ENCODE results near the gene FAM227A.
"Not testable (repeated sequence)": the region's sequence is repeated elsewhere in the genome, so short reads cannot be mapped to it uniquely, and the experiment has no call there.

FAM227A gene

GRCh38 chr22:38657045-38657909 is 1.1 kb upstream of the FAM227A start:
- DNase-seq = peak; percentile 16 to 48

DNA sequence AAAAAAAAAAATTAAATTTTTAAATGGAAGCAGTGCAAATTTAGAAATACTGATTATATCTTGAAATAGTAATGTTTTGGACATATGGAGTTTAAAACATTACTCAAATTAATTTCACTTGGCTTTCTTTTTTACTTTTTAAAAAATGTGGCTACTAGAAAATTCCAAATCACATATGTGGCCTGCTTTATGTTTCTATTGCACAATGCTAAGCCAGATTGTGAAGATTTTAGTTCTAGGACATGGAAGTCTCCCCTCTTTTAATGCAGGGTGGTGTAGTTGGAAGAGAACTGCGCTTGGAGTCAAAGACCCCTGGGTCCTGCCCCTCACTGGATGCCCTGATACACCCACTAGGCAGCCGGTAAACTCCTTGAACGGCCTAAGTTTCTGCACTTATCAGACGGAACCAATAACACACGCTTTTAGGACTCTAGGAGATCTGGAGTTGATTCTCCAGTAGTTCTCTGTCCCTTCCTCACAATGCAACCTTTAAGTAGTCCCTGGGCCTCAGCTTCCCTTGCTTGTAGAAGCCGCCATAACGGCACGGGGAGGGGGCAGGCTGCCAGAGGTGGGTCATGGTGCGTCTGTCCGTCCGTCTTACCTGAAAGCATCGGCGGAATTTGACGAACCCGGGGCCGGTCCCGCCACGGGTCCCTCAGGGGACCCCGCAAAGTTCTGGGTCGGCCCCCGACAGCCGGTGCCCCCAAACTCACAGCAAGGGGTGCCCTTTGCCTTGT is 505 bp downstream of the FAM227A start:
- DNase-seq = peak; percentile 28 to 46

GRCh38 chr22:38653741-38654140 is 2.5 kb downstream of the FAM227A start:
- no peak for DNase-seq

GRCh38 chr22:38652859-38653258 is 3.3 kb downstream of the FAM227A start:
- DNase-seq = no peak

- no peak for DNase-seq
Observed at GRCh38 chr22:38649841-38650522, 6.2 kb downstream of the FAM227A start.

GRCh38 chr22:38645430-38645829 is 10.8 kb downstream of the FAM227A start:
- no peak for DNase-seq

- DNase-seq = not testable (repeated sequence)
Observed at GRCh38 chr22:38644245-38644644, 11.9 kb downstream of the FAM227A start.

DNA sequence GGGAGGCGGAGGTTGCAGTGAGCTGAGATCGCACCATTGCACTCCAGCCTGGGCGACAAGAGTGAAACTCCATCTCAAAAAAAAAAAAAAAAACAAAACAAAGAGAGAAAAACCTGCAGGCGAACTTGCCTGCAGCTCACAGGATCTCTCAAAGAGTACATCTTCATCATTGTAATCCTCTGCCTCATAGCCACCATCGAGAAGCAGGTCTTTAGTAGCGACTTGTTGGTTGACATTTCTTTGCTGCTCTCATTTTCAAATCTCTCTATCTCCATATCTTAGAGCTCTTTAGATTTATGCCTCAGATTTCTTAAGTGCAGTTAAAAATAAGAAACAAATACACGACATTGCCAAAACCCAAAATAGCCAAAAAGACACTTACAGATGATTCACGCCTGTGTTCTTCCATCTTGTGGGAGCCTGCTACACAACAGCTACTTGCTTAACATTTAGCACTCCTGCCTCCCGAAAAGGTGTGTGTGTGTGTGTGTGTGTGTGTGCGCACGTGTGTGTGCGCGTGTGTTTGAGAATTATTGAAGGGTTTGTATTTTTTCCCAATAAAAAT is 14.6 kb downstream of the FAM227A start:
- DNase-seq = no peak

- DNase-seq = no peak
Observed at GRCh38 chr22:38638728-38639127, 17.5 kb downstream of the FAM227A start.

GRCh38 chr22:38638216-38638615 is 18.0 kb downstream of the FAM227A start:
- no peak for DNase-seq

DNA sequence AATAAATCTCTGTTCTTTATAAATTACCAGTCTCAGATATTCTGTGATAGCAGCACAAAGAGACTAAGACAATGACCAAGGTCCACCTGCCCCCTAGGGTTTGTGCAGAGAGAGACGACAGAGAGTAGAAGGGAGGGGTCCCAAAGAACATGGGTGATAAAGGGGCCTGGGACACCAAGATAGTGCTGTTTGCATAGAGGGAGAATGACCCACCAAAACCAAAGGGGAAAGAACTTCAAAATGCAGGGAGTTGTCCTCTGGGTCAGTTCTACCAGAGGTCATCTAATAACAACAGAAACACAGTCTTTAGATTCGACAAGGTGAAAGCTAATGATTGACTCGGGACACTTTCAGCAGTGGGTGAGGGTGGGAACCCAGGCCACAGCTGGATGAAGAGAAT is 23.7 kb downstream of the FAM227A start:
- no peak for DNase-seq

DNA sequence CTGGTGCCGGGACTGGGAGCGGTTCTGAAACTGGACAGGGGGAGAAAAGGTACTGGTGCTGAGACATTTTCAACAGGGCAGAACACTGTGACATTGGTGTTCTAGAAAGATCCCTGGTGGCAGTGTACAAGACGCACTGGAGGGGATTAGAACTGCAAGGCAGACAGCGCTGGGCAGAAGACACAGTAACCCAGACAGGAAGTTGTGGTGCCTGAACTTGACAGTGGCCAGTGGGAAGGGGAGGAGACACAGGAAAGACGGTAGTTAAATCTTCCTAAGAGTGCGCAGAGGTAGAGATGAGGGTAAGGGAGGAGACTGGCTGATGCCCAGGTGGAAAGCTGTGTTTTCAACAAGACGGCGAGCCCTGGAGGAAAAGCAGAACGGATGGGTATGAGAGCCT is 24.5 kb downstream of the FAM227A start:
- no peak for DNase-seq

DNA sequence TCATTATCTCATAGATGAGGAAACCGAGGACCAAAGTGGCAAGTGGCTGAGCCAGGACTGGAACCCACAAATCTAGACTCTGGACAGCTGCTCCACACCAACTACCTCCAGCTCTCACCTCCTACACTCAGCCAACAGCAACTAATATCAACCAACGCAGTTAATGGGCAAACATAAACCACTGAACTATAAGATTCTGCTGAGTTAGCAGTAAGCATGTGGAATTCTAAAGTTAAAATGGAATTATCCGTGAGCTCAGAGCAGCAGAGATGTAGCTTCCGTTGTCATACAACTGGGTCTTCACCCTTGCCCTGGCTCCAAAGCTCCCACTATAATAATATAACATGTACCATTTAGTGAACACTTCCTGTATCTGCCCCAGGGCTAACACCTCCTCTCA is 27.1 kb downstream of the FAM227A start:
- no peak for DNase-seq

DNA sequence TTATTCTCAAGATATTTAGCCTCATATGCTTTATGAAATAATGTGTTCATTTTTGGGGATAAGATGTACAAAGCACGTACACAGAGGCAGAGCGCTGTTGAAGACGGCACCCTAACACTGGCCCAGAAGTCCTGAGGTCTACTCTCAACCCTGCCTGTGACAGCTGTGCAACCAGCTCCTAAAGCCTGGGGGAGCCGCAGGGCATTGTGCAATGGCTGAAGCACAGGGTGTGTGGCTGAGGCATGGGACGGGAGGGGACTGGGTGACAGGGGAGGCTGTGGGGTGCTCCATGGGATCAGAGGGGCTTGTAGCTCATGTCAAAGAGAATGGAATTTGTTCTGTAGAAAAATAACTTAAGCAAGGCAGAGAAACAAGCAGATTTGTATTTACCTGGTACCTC is 27.7 kb downstream of the FAM227A start:
- no peak for DNase-seq

GRCh38 chr22:38623351-38623750 is 32.8 kb downstream of the FAM227A start:
- DNase-seq = no peak

- no peak for DNase-seq
Observed at GRCh38 chr22:38618682-38619081, 37.5 kb downstream of the FAM227A start.

- no peak for DNase-seq
Observed at GRCh38 chr22:38618258-38618657, 37.9 kb downstream of the FAM227A start.

- not testable (repeated sequence) for DNase-seq
Observed at GRCh38 chr22:38615064-38615405, 41.2 kb downstream of the FAM227A start.

GRCh38 chr22:38614332-38615063 is 41.7 kb downstream of the FAM227A start:
- peak in 1 of 2 experiments; percentile 37 for DNase-seq

GRCh38 chr22:38613588-38613987 is 42.6 kb downstream of the FAM227A start:
- no peak for DNase-seq

DNA sequence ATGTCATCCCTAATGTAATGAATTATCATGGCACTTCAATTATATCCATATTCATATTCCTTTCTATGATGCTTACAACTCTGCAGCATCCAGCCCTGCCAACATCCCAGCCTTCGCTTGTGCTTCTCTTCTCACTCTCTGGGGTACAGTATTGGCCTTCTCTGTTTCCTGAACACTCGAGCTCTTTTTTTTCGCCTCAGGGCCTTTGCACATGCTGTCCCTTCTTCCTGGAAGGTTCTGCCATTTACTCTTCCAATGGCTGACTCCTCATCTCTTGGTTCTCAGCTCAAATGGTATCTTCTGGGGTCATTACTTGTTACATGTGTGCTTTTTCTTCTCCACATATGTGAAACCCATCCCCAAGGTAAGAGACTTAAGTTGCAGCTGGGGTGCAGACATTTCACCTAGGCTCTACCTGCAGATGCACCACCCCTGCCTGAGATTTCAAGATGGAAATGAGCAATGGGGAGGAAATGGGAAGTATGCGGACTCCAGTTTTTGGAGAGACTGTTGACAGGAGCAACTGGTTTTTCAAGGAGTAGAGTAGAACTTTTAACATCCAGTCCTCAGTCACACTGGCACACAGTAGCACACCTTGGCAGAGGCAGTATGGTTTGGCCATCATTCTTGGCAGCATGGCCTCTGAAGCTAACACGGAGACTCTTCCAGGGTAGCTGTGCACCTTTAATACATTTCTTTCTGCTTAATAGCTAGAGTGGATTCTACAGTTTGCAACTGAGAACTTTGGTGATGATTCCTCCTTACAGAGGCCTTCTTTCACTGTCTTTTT is 43.8 kb downstream of the FAM227A start:
- DNase-seq = no peak

- DNase-seq = no peak
Observed at GRCh38 chr22:38611559-38611958, 44.6 kb downstream of the FAM227A start.
